Activated T-cell treated with anti-CD3 and anti-CD28 coated beads, Interleukin-2, amount 50 U/mL, for 24 hours (primary cell): Measurements from ENCODE around the gene CATSPERZ.
A peak's percentile ranks its signal among the peaks of the same experiment; 100 is the strongest.

Source experiments
- DNase-seq: peaks from one replicate; pipeline ENCODE4 v3.0.0-alpha.2; 2020
- H3K27ac Mint-ChIP-seq: 2 replicates; pipeline ENCODE4 v1.8.0; 2020; ENCODE audit warnings: mild to moderate bottlenecking, mixed read lengths
- H3K27me3 Mint-ChIP-seq: 2 replicates; pipeline ENCODE4 v1.8.0; 2020; ENCODE audit warnings: mixed read lengths
- H3K36me3 Mint-ChIP-seq: 2 replicates; pipeline ENCODE4 v1.8.0; 2020; ENCODE audit warnings: low read depth, mixed read lengths
- H3K4me1 Mint-ChIP-seq: 2 replicates; pipeline ENCODE4 v1.8.0; 2020; ENCODE audit warnings: low read depth, mixed read lengths
- H3K4me3 Mint-ChIP-seq: 2 replicates; pipeline ENCODE4 v1.8.0; 2020; ENCODE audit warnings: mild to moderate bottlenecking, moderate library complexity, mixed read lengths
- H3K9me3 Mint-ChIP-seq: 2 replicates; pipeline ENCODE4 v1.8.0; 2020; ENCODE audit warnings: mixed read lengths

The CATSPERZ gene

GRCh38 chr11:64341851-64342791 is 42.0 kb downstream of the CATSPERZ start:
- H3K27me3 Mint-ChIP-seq: no peaks in the 10 kb centered on the region
- H3K27ac Mint-ChIP-seq: no peak overlapping the region
- H3K4me3 Mint-ChIP-seq: peak overlapping the region; percentile 91
- H3K4me1 Mint-ChIP-seq: peaks cover 46% of the 10 kb centered on the region
- H3K36me3 Mint-ChIP-seq: peaks cover 81% of the 10 kb centered on the region
- no peaks in the 10 kb centered on the region for H3K9me3 Mint-ChIP-seq
- peak; percentile 96 for DNase-seq

- Mint-ChIP-seq H3K36me3 (peaks cover 78% of the 10 kb centered on the region), H3K4me3 (no peak overlapping the region), H3K4me1 (peaks cover 41% of the 10 kb centered on the region), H3K27me3 (no peaks in the 10 kb centered on the region), H3K27ac (no peak overlapping the region), H3K9me3 (no peaks in the 10 kb centered on the region)
- DNase-seq: no peak
Observed at GRCh38 chr11:64342869-64343745, 42.9 kb downstream of the CATSPERZ start.

- H3K4me3 Mint-ChIP-seq: no peak overlapping the region
- H3K27me3 Mint-ChIP-seq: no peaks in the 10 kb centered on the region
- peaks cover 37% of the 10 kb centered on the region for H3K4me1 Mint-ChIP-seq
- no peaks in the 10 kb centered on the region for H3K9me3 Mint-ChIP-seq
- H3K36me3 Mint-ChIP-seq: peaks cover 76% of the 10 kb centered on the region
- no peak for DNase-seq
- no peak overlapping the region for H3K27ac Mint-ChIP-seq
Observed at GRCh38 chr11:64343767-64344559, 43.8 kb downstream of the CATSPERZ start.

- H3K27me3 Mint-ChIP-seq: no peaks in the 10 kb centered on the region
- H3K27ac Mint-ChIP-seq: no peak overlapping the region
- H3K4me1 Mint-ChIP-seq: peaks cover 28% of the 10 kb centered on the region
- no peak for DNase-seq
- H3K4me3 Mint-ChIP-seq: no peak overlapping the region
- no peaks in the 10 kb centered on the region for H3K9me3 Mint-ChIP-seq
- peaks cover 74% of the 10 kb centered on the region for H3K36me3 Mint-ChIP-seq
Observed at GRCh38 chr11:64344787-64345186, 44.6 kb downstream of the CATSPERZ start.

GRCh38 chr11:64347193-64347867 is 47.2 kb downstream of the CATSPERZ start:
- Mint-ChIP-seq H3K27me3 (no peaks in the 10 kb centered on the region), H3K4me3 (no peak overlapping the region), H3K27ac (peak overlapping the region; percentile 68), H3K9me3 (no peaks in the 10 kb centered on the region), H3K4me1 (peaks cover 8% of the 10 kb centered on the region), H3K36me3 (peaks cover 67% of the 10 kb centered on the region)
- no peak for DNase-seq

GRCh38 chr11:64348383-64349024 is 48.3 kb downstream of the CATSPERZ start:
- H3K9me3 Mint-ChIP-seq: no peaks in the 10 kb centered on the region
- peaks cover 68% of the 10 kb centered on the region for H3K36me3 Mint-ChIP-seq
- DNase-seq: no peak
- no peak overlapping the region for H3K4me3 Mint-ChIP-seq
- peak overlapping the region; percentile 29 for H3K27ac Mint-ChIP-seq
- H3K27me3 Mint-ChIP-seq: no peaks in the 10 kb centered on the region
- peaks cover 5% of the 10 kb centered on the region for H3K4me1 Mint-ChIP-seq

GRCh38 chr11:64349025-64349387 is 48.8 kb downstream of the CATSPERZ start:
- Mint-ChIP-seq H3K27ac (peak overlapping the region; percentile 29), H3K27me3 (no peaks in the 10 kb centered on the region), H3K4me1 (peaks cover 5% of the 10 kb centered on the region), H3K36me3 (peaks cover 68% of the 10 kb centered on the region), H3K9me3 (no peaks in the 10 kb centered on the region), H3K4me3 (no peak overlapping the region)
- no peak for DNase-seq

- H3K36me3 Mint-ChIP-seq: peaks cover 64% of the 10 kb centered on the region
- H3K9me3 Mint-ChIP-seq: no peaks in the 10 kb centered on the region
- H3K27me3 Mint-ChIP-seq: no peaks in the 10 kb centered on the region
- DNase-seq: no peak
- no peak overlapping the region for H3K4me3 Mint-ChIP-seq
- no peak overlapping the region for H3K27ac Mint-ChIP-seq
- peaks cover 5% of the 10 kb centered on the region for H3K4me1 Mint-ChIP-seq
Observed at GRCh38 chr11:64349404-64349803, 49.2 kb downstream of the CATSPERZ start.

- no peak overlapping the region for H3K27ac Mint-ChIP-seq
- H3K27me3 Mint-ChIP-seq: no peaks in the 10 kb centered on the region
- no peaks in the 10 kb centered on the region for H3K9me3 Mint-ChIP-seq
- H3K4me3 Mint-ChIP-seq: no peak overlapping the region
- peaks cover 55% of the 10 kb centered on the region for H3K36me3 Mint-ChIP-seq
- no peak for DNase-seq
- H3K4me1 Mint-ChIP-seq: peaks cover 5% of the 10 kb centered on the region
Observed at GRCh38 chr11:64351136-64351631, 51.0 kb downstream of the CATSPERZ start.

GRCh38 chr11:64352099-64352994 is 52.2 kb downstream of the CATSPERZ start:
- no peak for DNase-seq
- Mint-ChIP-seq H3K4me1 (peaks cover 5% of the 10 kb centered on the region), H3K27ac (no peak overlapping the region), H3K36me3 (peaks cover 53% of the 10 kb centered on the region), H3K9me3 (no peaks in the 10 kb centered on the region), H3K27me3 (no peaks in the 10 kb centered on the region), H3K4me3 (no peak overlapping the region)

GRCh38 chr11:64352995-64353714 is 53.0 kb downstream of the CATSPERZ start:
- DNase-seq: no peak

More at GRCh38 chr11:64352995-64353714, 53.0 kb downstream of the CATSPERZ start:
- Mint-ChIP-seq H3K4me3 (no peak overlapping the region), H3K4me1 (peaks cover 12% of the 10 kb centered on the region), H3K27ac (no peak overlapping the region), H3K36me3 (peaks cover 59% of the 10 kb centered on the region), H3K27me3 (no peaks in the 10 kb centered on the region), H3K9me3 (no peaks in the 10 kb centered on the region)
